HG02981 (cell line): ENCODE measurements around the gene NOSTRIN.
"Not testable (repeated sequence)": the region's sequence is repeated elsewhere in the genome, so short reads cannot be mapped to it uniquely, and the experiment has no call there.

Source experiments
- ATAC-seq: cut with Tn5 transposase; IDR thresholded peaks from one replicate; pipeline ENCODE4 v1.9.1; 2021; ENCODE audit warnings: mild to moderate bottlenecking, moderate library complexity; ENCODE audit not compliant: unreplicated experiment

The NOSTRIN gene

GRCh38 chr2:168789776-168790175, 12.7 kb upstream of the NOSTRIN start:
- no peak for ATAC-seq

- no peak for ATAC-seq
Measured at GRCh38 chr2:168790226-168790902, 12.1 kb upstream of the NOSTRIN start.

GRCh38 chr2:168791140-168791539, 11.3 kb upstream of the NOSTRIN start:
- ATAC-seq, result not testable (repeated sequence)

GRCh38 chr2:168793596-168793995, 8.8 kb upstream of the NOSTRIN start:
- ATAC-seq, result no peak

GRCh38 chr2:168794968-168795367, 7.5 kb upstream of the NOSTRIN start:
- ATAC-seq, result no peak

- no peak for ATAC-seq
Measured at GRCh38 chr2:168796090-168796577, 6.3 kb upstream of the NOSTRIN start.

- no peak for ATAC-seq
Measured at GRCh38 chr2:168796583-168797285, 5.7 kb upstream of the NOSTRIN start.

- ATAC-seq, result no peak
Measured at GRCh38 chr2:168797286-168797655, 5.2 kb upstream of the NOSTRIN start.

GRCh38 chr2:168798076-168798887, 4.2 kb upstream of the NOSTRIN start:
- no peak for ATAC-seq

GRCh38 chr2:168798888-168799410, 3.5 kb upstream of the NOSTRIN start:
- no peak for ATAC-seq

- ATAC-seq, result no peak
Measured at GRCh38 chr2:168801471-168801870, 966 bp upstream of the NOSTRIN start.

GRCh38 chr2:168802859-168803725, 655 bp downstream of the NOSTRIN start:
- no peak for ATAC-seq

GRCh38 chr2:168804214-168804613, 1.8 kb downstream of the NOSTRIN start:
- no peak for ATAC-seq

GRCh38 chr2:168805615-168806014, 3.2 kb downstream of the NOSTRIN start:
- no peak for ATAC-seq

- no peak for ATAC-seq
Measured at GRCh38 chr2:168809537-168809936, 7.1 kb downstream of the NOSTRIN start.

GRCh38 chr2:168810235-168810634, 7.8 kb downstream of the NOSTRIN start:
- ATAC-seq, result no peak

GRCh38 chr2:168811696-168812095, 9.3 kb downstream of the NOSTRIN start:
- no peak for ATAC-seq

GRCh38 chr2:168814046-168814445, 11.6 kb downstream of the NOSTRIN start:
- ATAC-seq, result no peak

GRCh38 chr2:168814939-168815907, 12.8 kb downstream of the NOSTRIN start:
- ATAC-seq, result no peak
